Smooth muscle cell (in vitro differentiated cells): Measurements from ENCODE around the gene SP7. TPM values are rescaled to one million over a fixed set of nuclear protein-coding genes. Genes with fewer than 3 reads are reported as not detected.
A peak's percentile ranks its signal among the peaks of the same experiment; 100 is the strongest.

Experiments
- DNase-seq: peaks from one replicate; lab custom pipeline; 2025; ENCODE audit not compliant: unreplicated experiment; lab: John Stamatoyannopoulos, UW
- H2AFZ ChIP-seq: fragments of 200-600 bp; sonication (generic); 2 replicates; pipeline ENCODE4 v1.6.0; 2016; ENCODE audit warnings: antibody characterized with exemption, low read depth, mild to moderate bottlenecking
- H3F3A ChIP-seq: fragments of 200-600 bp; sonication (generic); 2 replicates; pipeline ENCODE4 v1.6.0; 2017; ENCODE audit warnings: antibody characterized with exemption, low read depth
- H3K27ac ChIP-seq: fragments of 200-600 bp; sonication (generic); 2 replicates; pipeline ENCODE4 v1.5.1; 2016; ENCODE audit warnings: low read depth, mild to moderate bottlenecking
- H3K27me3 ChIP-seq: fragments of 200-600 bp; sonication (generic); 2 replicates; pipeline ENCODE4 v1.6.1; 2016; ENCODE audit warnings: low read depth, mild to moderate bottlenecking
- H3K36me3 ChIP-seq: fragments of 200-600 bp; sonication (generic); 2 replicates; pipeline ENCODE4 v1.5.1; 2016; ENCODE audit warnings: low read depth
- H3K4me1 ChIP-seq: fragments of 200-600 bp; sonication (generic); 2 replicates; pipeline ENCODE4 v1.5.1; 2016; ENCODE audit warnings: low read depth
- H3K4me2 ChIP-seq: fragments of 200-600 bp; sonication (generic); 2 replicates; pipeline ENCODE4 v1.6.0; 2016; ENCODE audit warnings: mild to moderate bottlenecking
- H3K4me3 ChIP-seq: fragments of 200-600 bp; sonication (generic); 2 replicates; pipeline ENCODE4 v1.5.1; 2016; ENCODE audit warnings: mild to moderate bottlenecking
- H3K79me2 ChIP-seq: fragments of 200-600 bp; sonication (generic); 2 replicates; pipeline ENCODE4 v1.6.0; 2016; ENCODE audit warnings: low read depth, mild to moderate bottlenecking
- H3K9ac ChIP-seq: fragments of 200-600 bp; sonication (generic); 2 replicates; pipeline ENCODE4 v1.6.0; 2016; ENCODE audit warnings: low read depth
- H3K9me3 ChIP-seq: fragments of 200-600 bp; sonication (generic); replicated peaks from 2 replicates; pipeline ENCODE4 v1.5.1; 2016; ENCODE audit warnings: low read depth
- H4K20me1 ChIP-seq: fragments of 200-600 bp; sonication (generic); 2 replicates; pipeline ENCODE4 v1.6.0; 2016; ENCODE audit warnings: low read depth
- CTCF ChIP-seq: fragments of 200-600 bp; sonication (generic); IDR thresholded peaks from 2 replicates; pipeline ENCODE4 v1.5.1; 2017; ENCODE audit warnings: borderline replicate concordance, mild to moderate bottlenecking, antibody characterized with exemption; ENCODE audit not compliant: insufficient read depth, poor library complexity, severe bottlenecking
- WGBS: methylation state at CpG from one replicate; pipeline ENCODE4 v1.1.7; 2016; ENCODE audit warnings: low lambda C conversion rate; 5-methylcytosine and 5-hydroxymethylcytosine counted together
- polyA plus RNA-seq: library from polyadenylated mRNA; unstranded; fragments of >200 nt; fragmentation: Nextera tagmentation; extraction: Ambion mirVana; gene quantifications from 2 replicates; pipeline ENCODE4 v1.2.1, GENCODE V29; 2016
- total RNA-seq: library from RNA; depleted of rRNA; stranded (reverse); fragments of >200 nt; gene quantifications from 2 replicates; pipeline ENCODE4 v1.2.3, GENCODE V29; 2014

SP7 gene
- total and polyA plus RNA-seq, 2 experiments from 2014 or later, result 0.04 TPM; not detected in 1

DNA sequence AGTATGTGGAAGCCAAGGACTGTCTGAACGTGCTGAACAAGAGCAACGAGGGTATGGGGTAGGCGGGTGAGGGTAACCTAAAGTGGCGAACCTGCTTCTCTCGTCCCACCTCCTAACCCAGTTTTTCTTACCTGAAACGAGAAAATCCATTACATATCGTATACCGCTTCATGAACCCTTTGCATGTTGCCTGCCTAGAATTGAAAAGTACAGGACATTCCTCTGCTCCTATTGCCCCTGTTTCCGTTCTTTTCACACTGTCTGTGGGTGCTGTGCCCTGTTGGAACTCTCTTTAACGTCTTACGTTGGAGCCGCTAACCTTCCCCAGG, 40.3 kb downstream of the SP7 start:
- Histone ChIP-seq H3K4me1 (peaks cover 25% of the 10 kb centered on the region), H3K9me3 (no peaks in the 10 kb centered on the region), H3K9ac (peak overlapping the region; percentile 90), H2AFZ (peak overlapping the region; percentile 82), H3K79me2 (peaks cover 34% of the 10 kb centered on the region), H3K4me3 (peak overlapping the region; percentile 92), H3F3A (peaks cover 31% of the 10 kb centered on the region), H3K36me3 (no peaks in the 10 kb centered on the region), H3K4me2 (peak overlapping the region; percentile 86), H3K27ac (peak overlapping the region; percentile 94), H4K20me1 (no peaks in the 10 kb centered on the region), H3K27me3 (no peaks in the 10 kb centered on the region)
- DNase-seq, result no peak
- no peak for TF ChIP-seq CTCF
- 3% methylated on average over 12 of the region's 12 CpGs for WGBS

DNA sequence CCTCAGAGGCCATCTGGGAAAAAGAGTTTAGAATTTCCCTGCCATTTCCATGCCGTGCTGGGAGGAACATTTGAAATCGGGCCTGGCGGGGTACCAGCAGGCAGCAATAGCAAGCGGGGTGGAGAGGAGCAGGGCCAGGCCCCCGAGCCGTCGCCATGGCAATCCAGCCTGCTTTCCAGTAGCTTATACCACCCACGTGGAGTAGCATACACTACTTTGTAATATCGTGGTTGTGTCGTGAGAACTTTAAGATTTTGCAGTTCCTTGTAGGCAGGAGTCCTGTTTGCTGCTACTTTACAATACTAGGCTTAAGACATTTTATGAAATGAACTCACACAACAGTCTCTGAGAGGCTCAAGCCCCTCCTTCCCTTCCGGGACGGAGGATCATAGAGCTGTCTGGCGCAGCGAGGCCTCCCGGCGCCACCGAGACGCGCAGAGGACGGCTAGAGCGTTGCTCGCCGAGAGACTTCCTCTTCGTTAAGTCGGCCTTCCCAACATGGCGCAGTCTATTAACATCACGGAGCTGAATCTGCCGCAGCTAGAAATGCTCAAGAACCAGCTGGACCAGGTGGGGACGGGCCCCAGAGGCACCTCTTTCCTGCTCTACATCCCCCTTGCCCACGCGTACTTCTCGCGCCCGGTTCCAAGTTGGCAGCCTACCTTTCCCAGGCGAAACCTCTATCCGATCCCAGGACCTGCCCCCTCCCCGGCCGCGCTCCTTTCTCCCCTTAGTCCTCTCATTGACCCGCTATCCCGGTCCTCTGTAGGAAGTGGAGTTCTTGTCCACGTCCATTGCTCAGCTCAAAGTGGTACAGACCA, 40.9 kb downstream of the SP7 start, which contains the start of gene PFDN5:
TSS of gene PFDN5 (plus strand) at position 473 of the 821 bp plus-strand sequence. CDS start at position 499, 26 bp downstream.
- Histone ChIP-seq H3K4me3 (peak within 1 kb of the TSS; percentile 92), H3K27ac (peak within 1 kb of the TSS; percentile 94), H3K9me3 (no peaks in the 10 kb centered on the region), H3K79me2 (peaks cover 29% of the 10 kb centered on the region), H4K20me1 (no peaks in the 10 kb centered on the region), H3F3A (peaks cover 31% of the 10 kb centered on the region), H2AFZ (peak within 1 kb of the TSS; percentile 82), H3K4me1 (peaks cover 19% of the 10 kb centered on the region), H3K36me3 (no peaks in the 10 kb centered on the region), H3K27me3 (no peaks in the 10 kb centered on the region), H3K4me2 (peak within 1 kb of the TSS; percentile 86), H3K9ac (peak within 1 kb of the TSS; percentile 90)
- peak; percentile 57 for DNase-seq
- TF ChIP-seq CTCF, result no peak
- WGBS, result 3% methylated on average over 42 of the region's 42 CpGs

GRCh38 chr12:53292426-53292825, 43.7 kb downstream of the SP7 start:
- TF ChIP-seq CTCF, result no peak
- Histone ChIP-seq H3F3A (peaks cover 12% of the 10 kb centered on the region), H3K79me2 (peaks cover 20% of the 10 kb centered on the region), H3K9me3 (no peaks in the 10 kb centered on the region), H3K9ac (no peak overlapping the region), H4K20me1 (no peaks in the 10 kb centered on the region), H3K27me3 (no peaks in the 10 kb centered on the region), H3K27ac (no peak overlapping the region), H3K4me3 (no peak overlapping the region), H3K4me2 (no peak overlapping the region), H2AFZ (no peak overlapping the region), H3K36me3 (no peaks in the 10 kb centered on the region), H3K4me1 (peaks cover 10% of the 10 kb centered on the region)
- no peak for DNase-seq

DNA sequence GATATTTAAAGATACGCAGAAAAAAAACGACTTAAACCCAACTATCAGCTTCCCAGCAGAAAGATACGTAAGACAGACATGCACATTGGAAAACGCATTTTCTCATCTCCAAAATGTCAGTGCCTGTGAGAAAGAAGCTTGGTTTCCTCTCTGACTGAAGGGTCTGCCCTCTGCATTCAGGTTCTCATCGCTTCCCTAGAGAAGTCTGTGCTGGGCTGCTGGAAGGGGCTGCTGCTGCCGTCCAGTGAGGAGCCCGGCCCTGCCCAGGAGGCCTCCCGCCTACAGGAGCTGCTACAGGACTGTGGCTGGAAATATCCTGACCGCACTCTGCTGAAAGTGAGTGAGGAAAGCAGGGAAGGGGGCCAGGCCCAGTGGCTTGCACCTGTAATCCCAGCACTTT, 45.5 kb downstream of the SP7 start:
- H3K36me3 ChIP-seq, result no peaks in the 10 kb centered on the region
- no peak overlapping the region for H3K27ac ChIP-seq
- peaks cover 9% of the 10 kb centered on the region for H3F3A ChIP-seq
- no peaks in the 10 kb centered on the region for H3K9me3 ChIP-seq
- H3K79me2 ChIP-seq, result peaks cover 4% of the 10 kb centered on the region
- no peak for TF ChIP-seq CTCF
- H4K20me1 ChIP-seq, result no peaks in the 10 kb centered on the region
- no peak overlapping the region for H3K4me2 ChIP-seq
- H2AFZ ChIP-seq, result no peak overlapping the region
- no peaks in the 10 kb centered on the region for H3K4me1 ChIP-seq
- H3K9ac ChIP-seq, result no peak overlapping the region
- no peak for DNase-seq
- WGBS, result 84% methylated on average over 9 of the region's 9 CpGs
- H3K27me3 ChIP-seq, result no peaks in the 10 kb centered on the region
- H3K4me3 ChIP-seq, result no peak overlapping the region
